ENCODE measurements around the gene RBCK1. TPM values are rescaled to one million over a fixed set of nuclear protein-coding genes. Genes with fewer than 3 reads are reported as not detected.

RBCK1 gene
- total and polyA plus RNA-seq, 10 donors = 78.6 to 152 (median 102) TPM

- no peak for TF ChIP-seq POLR2A (IDR thresholded peaks at IDR 0.05)
- TF ChIP-seq CTCF (IDR thresholded peaks at IDR 0.05 in 8 of 11, conservative IDR thresholded peaks at IDR 0.05 in 3 of 11) = no peak
- no peak for TF ChIP-seq POLR2AphosphoS5 (IDR thresholded peaks at IDR 0.05)
- Histone ChIP-seq H3K4me3 (no peak overlapping the region), H3K27ac (no peak overlapping the region), H3K9me3 (no peaks in the 10 kb centered on the region), H3K36me3 (peaks cover 6 to 37% (median 30%) of the 10 kb centered on the region in 6 donors), H3K27me3 (replicated peaks in 1 of 7) (no peaks in the 10 kb centered on the region), H3K4me1 (peaks cover 0 to 12% (median 0%) of the 10 kb centered on the region in 6 donors)
- no peak for DNase-seq
- WGBS, 5 donors = 53 to 73% (median 69%) methylated on average over 2 of the region's 2 CpGs
- intact Hi-C loops (cut with DNase I; ENCODE audit: low total_unique reads) = no loop called here
Observed at GRCh38 chr20:400128-400453, 8.0 kb upstream of the RBCK1 start.

- Histone ChIP-seq H3K4me1 (peaks cover 0 to 12% (median 0%) of the 10 kb centered on the region in 6 donors), H3K27me3 (replicated peaks in 1 of 7) (no peaks in the 10 kb centered on the region), H3K36me3 (peaks cover 6 to 32% (median 25%) of the 10 kb centered on the region in 6 donors), H3K27ac (no peak overlapping the region), H3K9me3 (no peaks in the 10 kb centered on the region), H3K4me3 (no peak overlapping the region)
- 65 to 85% (median 77%) methylated on average over 5 of the region's 5 CpGs for WGBS, 5 donors
- DNase-seq = peak; percentile 17
- TF ChIP-seq POLR2A (IDR thresholded peaks at IDR 0.05) = no peak
- TF ChIP-seq POLR2AphosphoS5 (IDR thresholded peaks at IDR 0.05) = no peak
- TF ChIP-seq CTCF (IDR thresholded peaks at IDR 0.05 in 8 of 11, conservative IDR thresholded peaks at IDR 0.05 in 3 of 11) = no peak
- intact Hi-C loops (cut with DNase I; ENCODE audit: low total_unique reads) = no loop called here
Observed at GRCh38 chr20:400454-401275, 7.4 kb upstream of the RBCK1 start.

GRCh38 chr20:401682-402495, 6.2 kb upstream of the RBCK1 start:
- intact Hi-C loops (cut with DNase I; ENCODE audit: low total_unique reads) = no loop called here
- H3K36me3 ChIP-seq = peaks cover 0 to 19% (median 14%) of the 10 kb centered on the region in 6 donors
- peak; percentile 8 for DNase-seq
- H3K27me3 ChIP-seq (replicated peaks in 1 of 7) = no peaks in the 10 kb centered on the region
- H3K9me3 ChIP-seq = no peaks in the 10 kb centered on the region
- H3K27ac ChIP-seq = no peak overlapping the region
- H3K4me1 ChIP-seq = peaks cover 0 to 19% (median 2%) of the 10 kb centered on the region in 6 donors
- 76 to 82% (median 78%) methylated on average over 9 of the region's 9 CpGs for WGBS, 5 donors
- TF ChIP-seq POLR2AphosphoS5 (IDR thresholded peaks at IDR 0.05) (no peak), POLR2A (IDR thresholded peaks at IDR 0.05) (no peak), CTCF (IDR thresholded peaks at IDR 0.05 in 8 of 11, conservative IDR thresholded peaks at IDR 0.05 in 3 of 11) (no peak)
- no peak overlapping the region for H3K4me3 ChIP-seq

- H3K4me3 ChIP-seq = no peak overlapping the region
- H3K9me3 ChIP-seq = no peaks in the 10 kb centered on the region
- no peak for TF ChIP-seq POLR2A (IDR thresholded peaks at IDR 0.05)
- TF ChIP-seq POLR2AphosphoS5 (IDR thresholded peaks at IDR 0.05) = no peak
- no peak for TF ChIP-seq CTCF (IDR thresholded peaks at IDR 0.05 in 8 of 11, conservative IDR thresholded peaks at IDR 0.05 in 3 of 11)
- intact Hi-C loops (cut with DNase I; ENCODE audit: low total_unique reads) = no loop called here
- no peak overlapping the region for H3K27ac ChIP-seq
- peaks cover 0 to 25% (median 8%) of the 10 kb centered on the region in 6 donors for H3K4me1 ChIP-seq
- H3K27me3 ChIP-seq (replicated peaks in 1 of 7) = no peaks in the 10 kb centered on the region
- 34 to 67% (median 61%) methylated on average over 2 of the region's 2 CpGs for WGBS, 5 donors
- DNase-seq = peak; percentile 15
- H3K36me3 ChIP-seq = peaks cover 0 to 13% (median 8%) of the 10 kb centered on the region in 6 donors
Observed at GRCh38 chr20:402496-402885, 5.6 kb upstream of the RBCK1 start.
